Activated naive CD4-positive, alpha-beta T cell treated with Interleukin-2 at 50 U/mL for 16 hours (primary cell): ENCODE data around the gene FNIP1.
"Not testable (repeated sequence)": the region's sequence is repeated elsewhere in the genome, so short reads cannot be mapped to it uniquely, and the experiment has no call there.

Experiments used
- DNase-seq: peaks from one replicate; pipeline ENCODE4 v3.0.0-alpha.2; 2020

Gene FNIP1

DNA sequence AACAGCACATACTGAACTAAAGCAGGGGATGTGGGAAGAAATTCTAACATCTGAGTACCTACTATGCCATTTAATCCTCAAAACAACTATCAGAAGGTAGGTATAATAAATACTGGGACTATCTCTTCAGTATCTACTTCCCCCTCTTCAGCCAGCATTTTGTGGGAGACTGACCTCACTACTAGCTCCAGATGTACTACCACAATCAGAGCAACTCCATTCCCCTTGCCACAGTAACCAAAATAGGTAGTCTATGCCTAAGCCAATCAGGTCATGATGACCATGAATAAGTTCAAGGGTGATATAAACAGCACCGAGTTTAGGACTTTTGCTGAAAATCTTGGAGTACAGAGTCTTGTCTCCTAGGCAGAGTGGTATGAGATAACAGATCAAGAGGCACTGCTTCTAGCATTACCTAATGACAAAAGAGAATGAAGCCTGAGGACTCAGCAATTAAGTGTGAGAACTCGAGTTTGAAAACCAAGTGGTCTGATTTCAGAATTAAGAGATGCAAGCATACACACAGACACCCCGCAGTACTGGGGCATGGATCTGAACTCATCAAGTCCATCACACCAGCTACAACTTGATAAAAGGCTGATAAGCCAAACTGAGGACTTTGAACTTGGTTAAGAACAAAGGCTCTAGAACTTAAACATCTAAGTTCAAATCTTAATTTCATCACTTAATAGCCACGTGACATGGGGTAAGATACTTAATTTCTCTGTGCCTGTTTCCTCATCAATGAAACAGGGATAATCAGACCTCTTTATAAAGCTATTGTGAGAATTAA, 9.7 kb downstream of the FNIP1 start:
- DNase-seq: no peak

DNA sequence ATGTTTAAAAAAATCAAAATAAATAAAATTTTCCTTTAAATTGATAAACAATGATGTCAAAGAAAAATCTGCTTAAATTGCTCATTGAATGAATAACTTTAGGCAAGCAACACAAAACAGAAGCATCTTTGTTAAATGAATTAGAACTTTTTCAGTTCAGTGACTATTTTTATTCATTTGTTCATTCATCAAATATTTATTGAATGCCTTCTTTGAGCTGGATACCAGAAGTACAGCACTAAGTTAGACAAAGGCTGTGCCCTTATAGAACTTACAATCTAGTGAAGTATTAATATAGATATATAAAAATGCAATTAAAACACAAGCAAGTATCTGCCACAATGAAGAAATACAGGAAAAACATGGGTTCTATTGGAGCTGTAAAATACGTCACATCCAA, 10.8 kb downstream of the FNIP1 start:
- DNase-seq: no peak

DNA sequence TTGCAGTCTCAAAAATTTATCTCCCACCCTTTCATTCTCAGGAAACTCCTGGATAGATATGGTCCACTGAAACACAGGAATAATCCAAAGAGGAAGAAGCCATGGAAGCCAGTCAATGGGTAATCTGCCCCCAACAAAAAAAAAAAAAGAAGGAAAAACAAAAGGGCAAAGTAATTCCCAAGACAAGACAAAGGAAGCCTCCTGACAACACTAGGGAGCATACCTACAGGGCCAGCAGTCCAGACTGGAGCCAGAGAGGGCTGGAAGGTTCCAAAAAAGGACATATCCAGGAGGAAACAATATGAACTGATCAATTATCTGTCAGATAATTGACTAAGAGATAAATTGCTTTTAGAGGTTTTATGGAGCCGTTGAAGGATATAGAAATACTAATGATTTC, 12.9 kb downstream of the FNIP1 start:
- no peak for DNase-seq

DNA sequence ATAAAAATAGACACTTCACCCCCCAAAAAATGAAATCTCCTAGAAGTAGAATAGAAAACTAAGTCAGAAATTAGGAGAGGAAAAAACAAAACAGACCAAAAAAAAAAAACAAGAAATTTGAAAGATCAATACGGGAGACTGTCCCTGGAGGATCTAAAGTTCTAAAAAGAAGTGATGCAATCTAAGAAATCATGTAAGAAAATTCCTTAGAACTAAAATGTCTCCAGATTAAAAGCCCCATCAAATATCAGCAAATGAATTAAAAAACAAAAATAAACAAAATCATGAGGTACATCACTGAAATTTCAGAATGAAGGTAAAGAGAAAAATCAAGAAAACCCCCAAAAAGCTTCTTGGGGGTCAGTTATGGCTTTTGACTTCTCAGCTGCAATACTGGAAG, 13.5 kb downstream of the FNIP1 start:
- no peak for DNase-seq

DNA sequence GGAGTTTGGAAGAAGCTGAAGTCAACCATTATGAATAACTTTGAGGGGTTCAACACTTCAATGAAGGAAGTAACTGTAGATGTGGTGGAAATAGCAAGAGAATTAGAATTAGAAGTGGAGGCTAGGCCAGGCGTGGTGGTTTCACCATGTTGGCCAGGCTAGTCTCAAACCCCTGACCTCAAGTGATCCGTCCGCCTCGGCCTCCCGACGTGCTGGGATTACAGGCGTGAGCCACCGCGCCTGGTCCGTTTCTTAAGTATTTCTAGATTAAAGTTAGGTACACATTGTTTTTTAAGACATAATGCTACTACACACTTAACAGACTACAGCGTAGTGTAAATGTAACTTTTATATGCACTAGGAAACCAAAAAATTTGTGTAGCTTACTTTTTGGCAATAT, 14.1 kb downstream of the FNIP1 start:
- no peak for DNase-seq

DNA sequence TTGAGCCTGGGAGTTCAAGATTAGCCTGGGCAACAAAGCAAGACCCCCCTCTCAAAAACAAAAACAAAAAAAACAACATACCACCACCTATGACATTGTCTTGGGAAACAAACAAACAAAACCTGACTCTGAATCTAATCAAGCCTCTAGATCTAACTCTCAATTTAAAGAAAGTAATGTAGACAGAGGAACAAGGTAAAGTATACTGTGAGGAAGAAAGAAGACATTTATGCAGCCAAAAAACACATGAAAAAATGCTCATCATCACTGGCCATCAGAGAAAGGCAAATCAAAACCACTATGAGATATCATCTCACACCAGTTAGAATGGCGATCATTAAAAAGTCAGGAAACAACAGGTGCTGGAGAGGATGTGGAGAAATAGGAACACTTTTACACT, 18.7 kb downstream of the FNIP1 start:
- DNase-seq: not testable (repeated sequence)

DNA sequence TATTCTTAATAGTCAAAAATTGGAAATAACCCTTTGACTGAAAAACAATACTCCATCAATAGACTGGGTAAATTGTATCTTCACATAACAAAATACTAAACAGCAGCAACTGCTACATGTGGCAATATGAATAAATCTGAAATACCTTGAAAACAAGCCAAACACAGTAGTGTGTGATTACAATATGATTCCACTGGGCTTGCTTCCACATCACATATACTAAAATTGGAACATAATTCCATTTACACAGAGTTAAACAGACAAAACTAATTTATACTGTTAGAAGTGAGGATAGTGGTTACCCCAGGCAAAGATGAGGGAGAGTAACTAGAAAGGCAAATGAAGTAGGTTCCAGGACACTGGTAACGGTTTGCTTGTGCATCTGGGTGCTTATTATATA, 20.4 kb downstream of the FNIP1 start:
- no peak for DNase-seq

DNA sequence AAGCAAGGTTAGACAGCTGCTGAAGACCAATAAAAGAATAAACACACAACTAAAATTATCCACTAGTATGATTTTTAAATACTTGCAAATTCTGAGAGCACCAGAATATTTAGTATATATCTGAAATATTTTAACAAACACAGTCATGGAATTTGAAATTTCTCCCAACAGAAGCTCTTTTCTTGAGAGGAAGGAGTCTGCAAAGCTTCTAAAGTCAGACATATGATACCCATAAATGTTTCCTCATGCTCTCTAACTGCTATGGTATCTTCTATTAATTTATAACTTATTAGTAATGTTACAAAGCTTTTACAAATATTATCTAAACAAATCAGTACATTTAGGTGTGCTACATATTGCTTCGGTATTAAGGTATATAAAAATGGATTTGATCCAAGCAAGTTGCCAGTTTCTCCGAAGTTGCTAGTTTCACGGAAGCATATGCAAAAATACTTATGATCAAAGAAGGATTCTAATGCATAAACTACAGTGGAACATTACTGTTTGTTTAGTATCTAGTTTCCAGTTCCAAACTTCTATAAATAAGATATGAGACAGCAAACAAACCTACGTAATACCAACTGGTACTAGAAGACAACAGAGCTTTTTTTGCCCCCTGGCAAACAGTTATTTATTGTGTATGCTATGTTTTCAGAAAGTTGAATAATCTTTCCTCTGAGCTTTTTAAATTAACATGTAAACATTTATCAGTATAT, 22.0 kb downstream of the FNIP1 start:
- DNase-seq: no peak

DNA sequence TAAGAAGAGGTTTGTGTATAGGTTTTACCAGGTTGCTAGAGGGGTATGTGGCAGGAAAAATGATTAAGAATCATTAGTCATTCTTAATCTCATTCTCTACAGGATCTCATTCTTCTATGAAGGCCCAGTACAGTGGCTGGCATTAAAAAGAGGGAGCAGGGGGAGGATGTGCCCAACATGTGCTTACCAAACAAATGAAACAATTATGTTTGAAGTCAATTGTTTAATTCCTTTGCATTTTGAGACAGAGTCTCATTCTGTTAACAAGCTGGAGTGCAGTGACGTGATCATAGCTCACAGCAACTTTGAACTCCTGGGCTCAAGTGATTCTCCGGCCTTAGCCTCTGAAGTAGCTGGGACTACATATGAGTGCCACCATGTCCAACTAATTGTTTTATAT, 23.0 kb downstream of the FNIP1 start:
- DNase-seq: no peak

DNA sequence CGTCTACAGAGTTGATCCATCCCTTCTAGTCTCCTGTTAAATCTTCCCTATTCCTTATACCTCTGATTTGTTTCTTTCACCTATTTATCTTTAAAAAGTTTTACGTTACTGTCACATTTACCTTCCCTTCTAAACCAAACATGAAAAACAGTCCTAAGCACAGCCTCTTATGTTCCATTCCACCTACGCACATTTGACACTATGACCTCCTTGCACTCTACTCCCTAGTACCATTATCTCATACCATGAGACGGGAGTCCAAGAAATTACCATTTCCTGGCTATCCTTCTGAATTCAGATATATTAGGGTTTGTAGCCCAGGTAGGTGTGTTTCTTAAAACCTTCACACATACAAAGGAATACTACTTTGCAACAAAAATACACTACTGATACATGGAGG, 25.1 kb downstream of the FNIP1 start:
- no peak for DNase-seq

DNA sequence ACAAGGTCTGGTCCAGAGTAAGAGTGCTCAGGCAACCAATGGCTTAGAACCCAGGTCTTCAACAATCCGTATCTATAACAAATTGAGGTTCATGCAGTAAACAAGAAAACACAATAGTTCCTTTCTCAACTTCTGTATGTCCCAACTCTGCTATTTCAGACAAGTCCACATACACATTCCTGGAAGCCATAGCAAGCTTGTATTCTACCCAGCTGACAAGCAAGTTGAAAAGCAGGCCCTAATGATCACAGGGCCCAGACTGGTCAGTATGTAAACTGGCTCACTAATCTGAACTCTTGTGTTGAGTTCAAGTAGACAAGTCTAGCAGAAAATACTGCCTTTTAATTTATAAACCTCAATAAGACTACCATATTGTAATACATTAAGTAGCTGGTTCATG, 26.9 kb downstream of the FNIP1 start:
- DNase-seq: no peak

DNA sequence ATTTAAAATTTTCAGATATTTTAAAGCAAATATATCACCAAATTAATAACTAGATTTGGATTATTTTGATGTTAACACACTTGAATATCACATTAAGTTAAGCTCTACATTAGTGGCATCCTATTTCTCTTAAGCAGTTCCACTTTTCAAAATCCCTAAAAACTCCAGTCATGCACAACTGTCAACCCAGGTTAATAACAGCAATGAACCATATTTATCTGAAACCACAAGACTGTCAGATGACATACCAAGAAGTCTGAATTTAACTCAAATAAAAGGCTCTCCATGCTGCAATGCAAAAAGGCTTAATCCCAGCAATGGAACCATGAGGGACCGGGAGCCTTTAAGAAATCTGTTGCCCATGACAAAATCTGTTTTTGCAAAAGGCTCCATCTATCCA, 27.5 kb downstream of the FNIP1 start:
- no peak for DNase-seq

DNA sequence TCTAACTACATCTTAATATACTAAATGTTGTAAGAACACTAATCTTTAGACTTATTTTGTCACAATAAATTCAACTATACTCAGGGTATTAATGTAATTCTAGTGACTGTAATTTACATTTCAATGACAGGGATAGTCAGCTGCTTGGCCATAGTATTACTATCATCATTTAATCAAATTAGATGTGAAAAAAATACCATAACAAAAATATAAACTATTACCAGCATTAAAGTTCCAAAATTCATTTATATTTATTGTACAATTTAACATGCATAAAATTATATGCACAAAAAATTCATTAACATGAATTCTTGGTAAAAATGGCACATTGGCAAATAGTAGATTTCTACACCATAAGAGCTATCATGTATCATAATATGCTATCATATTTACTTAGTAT, 28.9 kb downstream of the FNIP1 start:
- no peak for DNase-seq

DNA sequence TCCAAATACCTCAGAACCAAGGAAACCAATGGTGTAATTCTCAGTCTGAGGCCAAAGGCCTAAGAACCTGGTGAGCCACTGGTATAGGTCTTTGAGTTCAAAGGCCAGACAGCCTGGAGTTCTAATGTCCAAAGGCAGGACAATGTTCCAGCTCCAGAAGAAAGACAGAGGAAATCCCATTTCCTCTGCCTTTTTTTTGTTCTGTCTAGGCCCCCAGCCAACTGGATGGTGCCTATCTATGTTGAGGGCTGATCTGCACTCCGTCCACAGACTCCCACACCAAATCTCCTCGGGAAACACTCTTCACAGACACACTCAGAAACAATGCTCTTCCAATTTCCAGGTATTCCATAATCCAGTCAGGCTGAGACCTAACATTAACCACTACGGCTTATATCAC, 30.1 kb downstream of the FNIP1 start:
- DNase-seq: no peak

DNA sequence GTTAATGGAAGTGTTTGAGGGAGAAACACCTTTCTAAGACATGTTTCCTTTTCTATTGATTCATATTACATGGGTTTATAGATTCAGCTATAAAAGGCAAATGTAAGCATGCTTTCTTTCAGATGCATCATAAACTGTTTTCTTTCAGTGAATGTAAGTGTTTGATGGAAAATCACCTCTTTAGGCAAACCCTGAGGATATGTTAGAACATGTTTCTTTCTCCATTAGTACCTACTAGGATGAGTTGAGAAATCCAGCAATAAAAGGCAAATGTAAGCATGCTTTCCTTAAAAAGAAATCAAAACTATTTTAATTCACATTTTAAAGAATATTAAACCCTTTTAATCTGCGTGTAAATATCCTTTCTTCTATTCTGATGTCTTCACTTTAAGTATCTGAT, 31.6 kb downstream of the FNIP1 start:
- no peak for DNase-seq

DNA sequence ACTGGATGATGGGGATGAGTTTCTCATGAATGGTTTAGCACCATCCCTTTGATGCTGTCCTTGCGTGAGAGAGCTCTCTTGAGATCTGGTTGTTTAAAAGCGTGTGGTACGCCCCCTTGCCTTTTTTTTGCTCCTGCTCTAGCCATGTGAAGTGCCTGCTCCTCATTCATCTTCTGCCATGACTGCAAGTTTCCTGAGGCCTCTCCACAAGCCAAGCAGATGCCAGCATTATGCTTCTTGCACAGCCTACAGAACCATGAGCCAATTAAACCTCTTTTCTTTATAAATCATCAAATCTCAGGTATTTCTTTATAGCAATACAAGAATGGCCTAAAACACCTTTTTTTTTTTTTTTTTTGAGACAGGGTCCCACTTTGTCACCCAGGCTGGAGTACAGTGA, 32.8 kb downstream of the FNIP1 start:
- DNase-seq: no peak

DNA sequence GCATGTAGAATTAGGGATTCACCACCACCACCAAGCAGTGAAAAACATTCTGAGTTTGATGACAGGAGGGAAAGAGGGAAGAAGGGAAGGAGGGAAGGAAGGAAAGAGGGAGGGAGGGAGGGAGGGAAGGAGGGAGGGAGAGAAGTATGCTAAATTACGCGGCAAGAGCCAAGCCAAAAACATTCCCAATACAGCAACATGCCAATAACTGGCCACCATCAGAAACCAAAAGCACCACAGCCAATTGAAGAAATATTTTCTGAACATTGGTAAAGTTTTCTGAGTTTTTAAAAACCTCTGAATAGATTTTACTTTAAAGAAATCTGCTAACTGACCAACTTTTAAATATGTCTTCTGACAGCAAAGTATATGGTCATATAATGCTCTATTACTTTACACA, 36.0 kb downstream of the FNIP1 start:
- no peak for DNase-seq

DNA sequence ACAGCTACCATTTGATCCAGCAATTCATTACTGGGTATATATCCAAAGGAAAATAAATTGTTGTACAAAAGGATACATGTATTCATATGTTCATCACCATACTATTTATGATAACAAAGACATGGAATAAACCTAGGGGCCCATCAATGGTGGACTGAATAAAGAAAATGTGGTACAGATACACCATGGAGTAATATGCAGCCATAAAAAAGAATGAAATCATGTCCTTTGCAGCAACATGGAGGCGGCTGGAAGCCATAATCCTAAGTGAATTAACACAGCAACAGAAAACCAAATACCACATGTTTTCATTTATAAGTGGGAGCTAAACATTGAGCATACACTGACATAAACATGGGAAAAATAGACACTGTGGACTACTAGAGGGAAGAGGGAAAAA, 37.1 kb downstream of the FNIP1 start:
- no peak for DNase-seq

DNA sequence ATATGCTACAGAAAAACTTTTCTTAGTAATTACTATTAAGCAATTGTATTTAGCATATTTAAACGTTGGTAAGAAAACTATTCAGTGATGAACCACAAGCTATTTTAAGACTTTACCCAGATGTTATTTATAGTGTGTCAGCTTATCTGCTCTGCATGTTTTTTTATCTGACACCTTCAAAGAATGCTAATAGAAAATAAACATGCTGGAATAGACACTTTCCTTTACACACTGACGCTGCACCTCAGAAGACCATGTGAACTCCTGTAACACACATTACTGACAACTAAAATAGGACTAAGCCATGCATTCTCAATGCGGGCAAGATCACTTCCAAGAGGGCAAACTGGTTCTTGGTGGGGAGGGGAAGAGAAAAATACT, 38.3 kb downstream of the FNIP1 start:
- DNase-seq: no peak

DNA sequence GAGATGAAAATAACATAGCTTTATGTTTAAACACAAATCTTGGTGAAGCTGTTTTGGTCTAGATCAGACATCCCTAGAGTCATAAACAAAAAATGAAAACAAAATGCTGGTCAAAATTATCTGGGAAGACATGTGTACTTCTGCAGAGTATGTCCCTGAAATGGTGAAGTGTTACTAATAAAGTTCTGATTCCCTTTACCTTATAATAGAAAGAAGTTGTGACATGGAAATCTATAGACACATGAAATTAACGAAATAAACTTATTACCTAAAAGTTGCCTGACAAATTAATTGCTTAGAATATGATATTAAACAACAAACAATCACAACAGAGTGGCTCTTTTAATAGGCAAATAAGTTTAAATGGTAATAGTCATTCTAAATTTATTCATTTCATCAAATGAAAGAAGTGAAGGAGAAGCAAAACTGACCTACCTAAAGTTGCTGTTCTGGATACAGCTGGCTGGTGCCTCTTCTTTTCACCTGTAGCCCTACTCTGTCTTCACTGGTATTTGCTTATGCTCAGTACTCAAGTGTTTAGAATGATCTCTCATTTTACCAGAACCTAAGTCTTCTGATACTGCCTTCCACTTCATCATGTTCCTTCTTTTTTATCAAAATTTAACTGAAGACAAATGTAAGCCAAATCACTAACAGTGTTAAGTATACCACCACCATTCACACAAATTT, 38.8 kb downstream of the FNIP1 start:
- DNase-seq: no peak

DNA sequence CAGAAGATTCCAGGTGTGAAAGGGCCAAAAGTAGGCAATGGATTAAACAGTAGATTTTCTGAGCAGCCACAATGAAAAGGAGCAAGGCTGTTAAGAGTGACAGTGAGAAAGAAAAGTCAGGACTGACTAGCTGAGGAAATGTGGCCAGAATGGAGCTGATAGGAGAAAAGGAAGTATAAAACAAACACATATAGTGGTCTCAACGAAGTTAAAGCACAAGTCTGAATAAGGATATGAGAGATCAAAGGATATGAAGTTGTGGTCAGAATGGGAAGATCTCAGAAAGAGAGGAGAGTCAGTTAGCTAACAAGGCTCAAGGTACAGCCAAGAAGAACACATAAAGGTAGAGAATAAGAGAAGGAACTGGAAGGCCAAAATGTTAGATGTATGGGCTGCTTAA, 39.9 kb downstream of the FNIP1 start:
- DNase-seq: no peak

DNA sequence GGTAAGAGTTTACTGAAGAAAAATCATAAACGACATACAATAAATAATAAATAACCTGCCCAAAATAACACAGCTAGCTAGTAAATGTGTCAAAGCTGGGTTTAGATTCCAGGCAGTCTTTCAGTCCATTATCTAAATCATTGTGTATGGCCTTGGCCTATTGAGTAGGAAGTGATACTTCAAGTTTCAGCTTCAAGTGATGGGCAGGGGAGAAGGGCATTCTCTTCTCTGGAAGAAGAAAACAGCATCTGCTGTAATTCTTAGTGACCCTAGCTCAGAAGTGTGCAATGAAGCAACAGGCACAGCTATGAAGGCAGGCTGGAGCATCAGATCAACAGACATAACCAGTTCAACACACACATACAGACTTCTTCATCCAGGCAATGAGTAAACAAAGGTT, 42.5 kb downstream of the FNIP1 start:
- no peak for DNase-seq

DNA sequence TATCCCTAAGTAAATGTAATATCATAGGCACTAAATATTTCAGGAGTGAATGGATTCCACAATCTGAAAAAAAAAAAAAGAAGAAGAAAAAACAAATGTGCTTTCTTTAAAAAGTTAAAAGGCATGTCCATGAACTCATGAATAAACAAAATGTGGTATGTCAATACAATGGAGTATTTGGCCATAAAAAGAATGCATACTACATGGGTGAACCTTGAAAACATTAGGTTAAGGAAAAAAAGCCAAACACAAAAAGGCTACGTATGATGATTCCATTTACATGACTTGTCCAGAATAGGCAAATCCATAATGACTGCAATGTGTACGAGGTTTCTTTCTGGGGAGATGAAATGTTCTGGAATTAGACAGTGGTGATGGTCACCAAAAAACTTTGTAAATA, 45.3 kb downstream of the FNIP1 start:
- no peak for DNase-seq

DNA sequence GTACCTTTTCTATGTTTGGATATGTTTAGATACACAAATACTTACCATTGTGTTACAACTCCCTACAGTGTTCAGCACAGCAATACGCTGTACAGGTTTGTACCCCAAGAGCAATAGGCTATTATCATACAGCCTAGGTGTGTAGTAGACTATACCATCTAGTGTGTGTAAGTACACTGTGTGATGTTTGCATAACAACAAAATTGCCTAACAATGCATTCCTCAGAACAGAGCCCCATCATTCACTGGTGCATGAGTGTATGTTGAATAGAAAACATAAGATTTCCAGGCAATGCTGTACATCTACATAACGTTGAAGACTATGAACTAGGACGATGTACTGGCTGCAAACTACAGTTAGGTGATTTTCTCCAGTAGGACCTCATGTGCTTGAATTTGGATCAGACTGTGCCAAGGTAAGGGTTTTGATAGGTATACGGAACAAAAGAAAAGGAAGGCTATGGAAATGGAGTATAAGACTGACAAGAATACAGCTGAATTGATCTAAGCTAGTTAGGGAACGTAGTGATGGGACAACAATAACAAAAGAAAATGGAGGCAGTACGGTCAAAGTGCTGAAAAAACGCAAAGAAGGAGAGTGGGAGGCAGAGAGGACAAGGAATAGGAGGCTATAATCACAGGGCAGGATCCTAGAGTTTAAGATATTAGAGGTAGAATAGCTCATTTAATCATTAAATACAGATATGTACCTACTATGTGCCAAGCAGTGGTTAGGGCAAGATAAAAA, 46.9 kb downstream of the FNIP1 start:
- DNase-seq: no peak
